Measurements from ENCODE around the gene SERINC5. TPM values are rescaled to one million over a fixed set of nuclear protein-coding genes. Genes with fewer than 3 reads are reported as not detected.
"Not testable (repeated sequence)": the region's sequence is repeated elsewhere in the genome, so short reads cannot be mapped to it uniquely, and the experiment has no call there.

The SERINC5 gene
- polyA plus RNA-seq, 3 donors: 5.0 to 35.9 (median 7.3) TPM

- H4K20me1 ChIP-seq (ENCODE audit: insufficient read depth, low read length); H3K9me3 Mint-ChIP-seq; H2AFZ ChIP-seq (ENCODE audit: insufficient read depth, low read depth, low read length, poor library complexity, severe bottlenecking); H3K27ac Mint-ChIP-seq; H3K4me2 ChIP-seq (replicated peaks; ENCODE audit: extremely low read depth, low read length, poor library complexity, severe bottlenecking); intact Hi-C loops (cut with micrococcal nuclease); H3K9ac ChIP-seq (ENCODE audit: insufficient read depth, low read length, poor library complexity, severe bottlenecking); DNase-seq; H3K36me3 ChIP-seq (replicated peaks in 1 of 2; ENCODE audit: control insufficient read depth in 1 of 2, insufficient read depth in 2 of 2, low read length in 2 of 2); H3K79me2 ChIP-seq (ENCODE audit: insufficient read depth, low read length); H3K27me3 ChIP-seq (ENCODE audit: control insufficient read depth in 2 of 2, insufficient read depth in 2 of 2, low read length in 2 of 2); H3K9me3 ChIP-seq (replicated peaks in 1 of 2; ENCODE audit: control insufficient read depth in 1 of 2, insufficient read depth in 1 of 2, low read length in 2 of 2); H3K36me3 Mint-ChIP-seq; H3K4me1 ChIP-seq (ENCODE audit: control insufficient read depth in 1 of 2, insufficient read depth in 2 of 2, low read length in 2 of 2); H3K4me1 Mint-ChIP-seq; H3K27ac ChIP-seq (ENCODE audit: low read depth in 1 of 2, low read length in 2 of 2); H3K4me3 Mint-ChIP-seq; H3K4me3 ChIP-seq (replicated peaks in 1 of 3; ENCODE audit: low read depth in 2 of 3, low read length in 3 of 3); H3K27me3 Mint-ChIP-seq (ENCODE audit: low read depth in 3 of 3): not testable (repeated sequence)
- WGBS (ENCODE audit: insufficient coverage): 100% methylated on average over 2 of the region's 27 CpGs
These were observed 44.9 kb upstream of the SERINC5 start for GRCh38 chr5:80300796-80301195.

- no peak overlapping the region for H3K4me3 Mint-ChIP-seq
- H2AFZ ChIP-seq (ENCODE audit: insufficient read depth, low read depth, low read length, poor library complexity, severe bottlenecking): no peak overlapping the region
- WGBS (ENCODE audit: insufficient coverage): 98% methylated on average over 5 of the region's 8 CpGs
These were observed 44.3 kb upstream of the SERINC5 start for GRCh38 chr5:80300125-80300524.

More at GRCh38 chr5:80300125-80300524, 44.3 kb upstream of the SERINC5 start:
- Histone ChIP-seq H3K9ac (ENCODE audit: insufficient read depth, low read length, poor library complexity, severe bottlenecking) (no peak overlapping the region), H3K4me2 (replicated peaks; ENCODE audit: extremely low read depth, low read length, poor library complexity, severe bottlenecking) (no peak overlapping the region), H3K36me3 (replicated peaks in 1 of 2; ENCODE audit: control insufficient read depth in 1 of 2, insufficient read depth in 2 of 2, low read length in 2 of 2) (no peaks in the 10 kb centered on the region), H3K27me3 (ENCODE audit: control insufficient read depth in 2 of 2, insufficient read depth in 2 of 2, low read length in 2 of 2) (no peaks in the 10 kb centered on the region), H3K9me3 (replicated peaks in 1 of 2; ENCODE audit: control insufficient read depth in 1 of 2, insufficient read depth in 1 of 2, low read length in 2 of 2) (no peaks in the 10 kb centered on the region), H3K4me3 (replicated peaks in 1 of 3; ENCODE audit: low read depth in 2 of 3, low read length in 3 of 3) (no peak overlapping the region), H4K20me1 (ENCODE audit: insufficient read depth, low read length) (no peaks in the 10 kb centered on the region), H3K4me1 (ENCODE audit: control insufficient read depth in 1 of 2, insufficient read depth in 2 of 2, low read length in 2 of 2) (no peaks in the 10 kb centered on the region), H3K79me2 (ENCODE audit: insufficient read depth, low read length) (no peaks in the 10 kb centered on the region), H3K27ac (ENCODE audit: low read depth in 1 of 2, low read length in 2 of 2) (no peak overlapping the region)
- intact Hi-C loops (cut with micrococcal nuclease): no loop called here
- Mint-ChIP-seq H3K9me3 (peaks cover 0 to 7% (median 5%) of the 10 kb centered on the region in 7 donors), H3K36me3 (no peaks in the 10 kb centered on the region), H3K27me3 (ENCODE audit: low read depth in 3 of 3) (peaks cover 2 to 7% (median 3%) of the 10 kb centered on the region in 3 donors), H3K27ac (no peak overlapping the region), H3K4me1 (no peaks in the 10 kb centered on the region)
- TF ChIP-seq CTCF (IDR thresholded peaks at IDR 0.05): no peak
- no peak for DNase-seq
